DND-41 (cell line): ENCODE data around the gene SUMO4.

ENCODE experiments used
- ATAC-seq: fragments of 200-7000 bp; cut with Tn5 transposase; 3 replicates; pipeline ENCODE4 v1.9.1; 2021; ENCODE audit warnings: low read depth; ENCODE audit not compliant: insufficient read depth
- DNase-seq: peaks from one replicate; pipeline ENCODE4 v3.0.0-alpha.2; 2020
- H2AFZ ChIP-seq: 2 replicates; pipeline ENCODE4 v1.6.0; 2012; ENCODE audit warnings: low read depth, low read length
- H3K27ac ChIP-seq: 2 replicates; pipeline ENCODE4 v1.5.1; 2012; ENCODE audit warnings: low read length, inconsistent platforms
- H3K27me3 ChIP-seq: fragments of 200-600 bp; sonication (generic); 2 replicates; pipeline ENCODE4 v1.6.0; 2012; ENCODE audit warnings: low read length, mild to moderate bottlenecking, inconsistent platforms; ENCODE audit not compliant: insufficient read depth, poor library complexity
- H3K36me3 ChIP-seq: 2 replicates; pipeline ENCODE4 v1.5.1; 2012; ENCODE audit warnings: low read length, inconsistent platforms; ENCODE audit not compliant: insufficient read depth
- H3K4me1 ChIP-seq: 2 replicates; pipeline ENCODE4 v1.5.1; 2012; ENCODE audit warnings: mild to moderate bottlenecking, low read length; ENCODE audit not compliant: insufficient read depth
- H3K4me2 ChIP-seq: 2 replicates; pipeline ENCODE4 v1.6.0; 2012; ENCODE audit warnings: mild to moderate bottlenecking, moderate library complexity, low read length, inconsistent platforms; ENCODE audit not compliant: insufficient read depth
- H3K4me3 ChIP-seq, 2 experiments: fragments of 200-600 bp in 1 of 2; shearing (Covaris generic) in 1 of 2; 2 replicates each; pipeline ENCODE4 v1.5.1; 2012 to 2016; ENCODE audit warnings: inconsistent platforms in 2 of 2, low read length in 2 of 2, mild to moderate bottlenecking in 2 of 2, low read depth in 1 of 2, moderate library complexity in 1 of 2
- H3K79me2 ChIP-seq: 2 replicates; pipeline ENCODE4 v1.6.0; 2012; ENCODE audit warnings: low read length, inconsistent platforms; ENCODE audit not compliant: insufficient read depth
- H3K9ac ChIP-seq: 2 replicates; pipeline ENCODE4 v1.6.0; 2012; ENCODE audit warnings: low read depth, mild to moderate bottlenecking, inconsistent platforms, low read length, moderate library complexity
- H3K9me3 ChIP-seq: 2 replicates; pipeline ENCODE4 v1.5.1; 2012; ENCODE audit warnings: low read length, moderate library complexity, mild to moderate bottlenecking, inconsistent platforms; ENCODE audit not compliant: insufficient read depth, severe bottlenecking
- H4K20me1 ChIP-seq: 2 replicates; pipeline ENCODE4 v1.6.0; 2012; ENCODE audit warnings: low read length; ENCODE audit not compliant: insufficient read depth
- CTCF ChIP-seq: IDR thresholded peaks from 2 replicates; pipeline ENCODE4 v1.5.1; 2012; ENCODE audit warnings: borderline replicate concordance, low read length, moderate library complexity, mild to moderate bottlenecking; ENCODE audit not compliant: poor library complexity, severe bottlenecking; ENCODE audit errors: extremely low read depth
- EZH2 ChIP-seq: IDR thresholded peaks from 3 replicates; pipeline ENCODE4 v1.6.1; 2012; ENCODE audit warnings: borderline replicate concordance, low read depth, mild to moderate bottlenecking, moderate library complexity, low read length, inconsistent platforms; ENCODE audit not compliant: severe bottlenecking

The SUMO4 gene

GRCh38 chr6:149400050-149400449, at the start of gene SUMO4:
Gene SUMO4, plus strand, starts transcription at chr6:149400262. Its CDS starts 130 bp downstream, at chr6:149400392.
- H3K4me2 ChIP-seq, result no peak within 1 kb of the TSS
- DNase-seq (no peak), ATAC-seq (no peak)
- H4K20me1 ChIP-seq, result no peaks in the 10 kb centered on the region; the same call in 1 of the 2 replicates
- peaks cover 90% of the 10 kb centered on the region for H3K36me3 ChIP-seq
- no peak within 1 kb of the TSS for H3K27ac ChIP-seq
- TF ChIP-seq EZH2 (no peak), CTCF (no peak)
- peaks cover 19% of the 10 kb centered on the region for H3K79me2 ChIP-seq
- no peaks in the 10 kb centered on the region for H3K27me3 ChIP-seq
- no peaks in the 10 kb centered on the region for H3K4me1 ChIP-seq
- H3K9me3 ChIP-seq, result no peaks in the 10 kb centered on the region
- H3K9ac ChIP-seq, result no peak within 1 kb of the TSS
- no peak within 1 kb of the TSS for H2AFZ ChIP-seq
- H3K4me3 ChIP-seq, result no peak within 1 kb of the TSS

- ATAC-seq (no peak), DNase-seq (no peak)
- no peaks in the 10 kb centered on the region for H3K9me3 ChIP-seq
- H3K4me2 ChIP-seq, result no peak overlapping the region
- no peaks in the 10 kb centered on the region for H3K4me1 ChIP-seq
- peaks cover 57% of the 10 kb centered on the region for H4K20me1 ChIP-seq
- H3K79me2 ChIP-seq, result peaks cover 99% of the 10 kb centered on the region
- H3K27ac ChIP-seq, result no peak overlapping the region
- peaks cover 5% of the 10 kb centered on the region; the same call in 1 of the 2 replicates for H3K36me3 ChIP-seq
- no peak for TF ChIP-seq EZH2
- TF ChIP-seq CTCF, result no peak
- no peaks in the 10 kb centered on the region for H3K27me3 ChIP-seq
- H2AFZ ChIP-seq, result no peak overlapping the region
- no peak overlapping the region for H3K9ac ChIP-seq
- H3K4me3 ChIP-seq, result no peak overlapping the region
Measured at GRCh38 chr6:149354009-149354408, 46.1 kb upstream of the SUMO4 start.

GRCh38 chr6:149356081-149356750, 43.8 kb upstream of the SUMO4 start:
- H3K27me3 ChIP-seq, result no peaks in the 10 kb centered on the region
- TF ChIP-seq CTCF (no peak), EZH2 (no peak)
- peaks cover 7% of the 10 kb centered on the region for H3K36me3 ChIP-seq
- no peak for DNase-seq
- no peak for ATAC-seq
- no peaks in the 10 kb centered on the region for H3K4me1 ChIP-seq
- H3K27ac ChIP-seq, result no peak overlapping the region
- H3K9ac ChIP-seq, result no peak overlapping the region
- H3K9me3 ChIP-seq, result no peaks in the 10 kb centered on the region
- peaks cover 100% of the 10 kb centered on the region for H3K79me2 ChIP-seq
- no peak overlapping the region for H3K4me2 ChIP-seq
- H2AFZ ChIP-seq, result no peak overlapping the region
- H3K4me3 ChIP-seq, result no peak overlapping the region
- peaks cover 54% of the 10 kb centered on the region for H4K20me1 ChIP-seq
